Esophagus squamous epithelium (tissue), 5 donors: ENCODE measurements around the gene SLC17A1. TPM values are rescaled to one million over a fixed set of nuclear protein-coding genes. Genes with fewer than 3 reads are reported as not detected.
A peak's percentile ranks its signal among the peaks of the same experiment; 100 is the strongest.

Source experiments
- DNase-seq: peaks from one replicate; lab custom pipeline; 2025; lab: John Stamatoyannopoulos, UW
- H3K27ac ChIP-seq, 4 donors: fragments of 200-600 bp; sonication (generic); one replicate each; pipeline ENCODE4 v1.5.1; 2016 to 2019; ENCODE audit warnings: mild to moderate bottlenecking in 1 of 4
- H3K27me3 ChIP-seq, 4 donors: fragments of 200-600 bp; sonication (generic); 1 replicate in 3 of 4; 2 replicates in 1 of 4; pipeline versions ENCODE4 v1.5.1 to v1.6.0; 2017 to 2021; ENCODE audit warnings: antibody characterized with exemption in 1 of 4
- H3K36me3 ChIP-seq, 3 donors: fragments of 200-600 bp; sonication (generic); one replicate each; pipeline ENCODE4 v1.5.1; 2016 to 2019
- H3K4me1 ChIP-seq, 3 donors: fragments of 200-600 bp; sonication (generic); one replicate each; pipeline ENCODE4 v1.5.1; 2017 to 2019
- H3K4me3 ChIP-seq, 4 donors: fragments of 200-600 bp; sonication (generic); 1 replicate in 3 of 4; 2 replicates in 1 of 4; pipeline ENCODE4 v1.5.1; 2016 to 2019; ENCODE audit warnings: mild to moderate bottlenecking in 2 of 4, moderate library complexity in 1 of 4
- H3K9me3 ChIP-seq, 3 donors: fragments of 200-600 bp; sonication (generic); one replicate each; pipeline ENCODE4 v1.5.1; 2016 to 2019
- CTCF ChIP-seq, 6 experiments: fragments of 450-650 bp in 4 of 6; fragments of 200-600 bp in 2 of 6; sonication (generic) in 2 of 6; IDR thresholded peaks; one replicate each; pipeline ENCODE4 v1.5.1; 2016 to 2019; ENCODE audit warnings: antibody characterized with exemption in 6 of 6, mild to moderate bottlenecking in 4 of 6, moderate library complexity in 4 of 6
- POLR2A ChIP-seq, 4 donors: fragments of 450-650 bp; IDR thresholded peaks; one replicate each; pipeline ENCODE4 v1.6.1; 2017; ENCODE audit warnings: antibody characterized with exemption in 4 of 4, mild to moderate bottlenecking in 4 of 4, moderate library complexity in 3 of 4
- WGBS, 2 donors: methylation state at CpG; one replicate each; pipeline ENCODE4 v1.1.5; 2018; 5-methylcytosine and 5-hydroxymethylcytosine counted together
- intact Hi-C: fragments of 100-400 bp; cut with DNase I; formaldehyde crosslinking; loops from one replicate; pipeline ENCODE4 v1.15.0; 2022
- total RNA-seq, 4 donors: library from RNA; depleted of rRNA; stranded (reverse); fragments of >200 nt; gene quantifications; one replicate each; pipeline ENCODE4 v1.1.0, GENCODE V29; 2016
- donor health status: DM: yes; HTN: yes; CAD: no.

The SLC17A1 gene
- total RNA-seq, 4 donors from 2014 or later: not detected

- H3K36me3 ChIP-seq: no peaks in the 10 kb centered on the region
- no peaks in the 10 kb centered on the region for H3K9me3 ChIP-seq
- DNase-seq: no peak
- TF ChIP-seq POLR2A (IDR thresholded peaks at IDR 0.05) (no peak), CTCF (IDR thresholded peaks at IDR 0.05) (no peak)
- intact Hi-C loops: no loop called here
- no peak overlapping the region for H3K27ac ChIP-seq
- H3K27me3 ChIP-seq: peaks cover 0 to 2% (median 0%) of the 10 kb centered on the region in 4 donors
- H3K4me1 ChIP-seq: no peaks in the 10 kb centered on the region
- 82 to 89% methylated on average over 2 of the region's 2 CpGs for WGBS, 2 donors
- H3K4me3 ChIP-seq: no peak overlapping the region
These were observed 37.1 kb downstream of the SLC17A1 start for GRCh38 chr6:25794784-25795183.

- no peaks in the 10 kb centered on the region for H3K36me3 ChIP-seq
- no peaks in the 10 kb centered on the region for H3K9me3 ChIP-seq
- intact Hi-C loops: no loop called here
- TF ChIP-seq POLR2A (IDR thresholded peaks at IDR 0.05) (no peak), CTCF (IDR thresholded peaks at IDR 0.05) (no peak)
- H3K27me3 ChIP-seq: no peaks in the 10 kb centered on the region
- H3K27ac ChIP-seq: no peak overlapping the region
- no peak overlapping the region for H3K4me3 ChIP-seq
- 79 to 91% methylated on average over 1 of the region's 1 CpG for WGBS, 2 donors
- DNase-seq: no peak
- no peaks in the 10 kb centered on the region for H3K4me1 ChIP-seq
These were observed 37.9 kb downstream of the SLC17A1 start for GRCh38 chr6:25793970-25794369.

- H3K27me3 ChIP-seq: no peaks in the 10 kb centered on the region
- no peak overlapping the region for H3K27ac ChIP-seq
- 73 to 78% methylated on average over 3 to 4 of the region's 4 CpGs for WGBS, 2 donors
- no peak for DNase-seq
- H3K4me1 ChIP-seq: no peaks in the 10 kb centered on the region
- H3K36me3 ChIP-seq: no peaks in the 10 kb centered on the region
- intact Hi-C loops: no loop called here
- TF ChIP-seq POLR2A (IDR thresholded peaks at IDR 0.05) (no peak), CTCF (IDR thresholded peaks at IDR 0.05) (no peak)
- no peak overlapping the region for H3K4me3 ChIP-seq
- no peaks in the 10 kb centered on the region for H3K9me3 ChIP-seq
These were observed 39.8 kb downstream of the SLC17A1 start for GRCh38 chr6:25792016-25792415.

GRCh38 chr6:25789475-25789874 lies 42.4 kb downstream of the SLC17A1 start:
- Histone ChIP-seq H3K36me3 (no peaks in the 10 kb centered on the region), H3K4me1 (no peaks in the 10 kb centered on the region), H3K27ac (no peak overlapping the region), H3K4me3 (no peak overlapping the region), H3K9me3 (no peaks in the 10 kb centered on the region), H3K27me3 (no peaks in the 10 kb centered on the region)
- intact Hi-C loops: no loop called here
- WGBS, 2 donors: 78% methylated on average over 2 of the region's 2 CpGs
- DNase-seq: no peak
- no peak for TF ChIP-seq CTCF (IDR thresholded peaks at IDR 0.05)
- no peak for TF ChIP-seq POLR2A (IDR thresholded peaks at IDR 0.05)

- Histone ChIP-seq H3K27me3 (no peaks in the 10 kb centered on the region), H3K36me3 (no peaks in the 10 kb centered on the region), H3K4me1 (no peaks in the 10 kb centered on the region), H3K4me3 (no peak overlapping the region), H3K9me3 (no peaks in the 10 kb centered on the region), H3K27ac (no peak overlapping the region)
- TF ChIP-seq CTCF (IDR thresholded peaks at IDR 0.05) (peak in 5 of 6 experiments; percentile 25 to 49 (median 33)), POLR2A (IDR thresholded peaks at IDR 0.05) (no peak)
- intact Hi-C loops: no loop called here
- WGBS, 2 donors: 52 to 61% methylated on average over 4 of the region's 4 CpGs
- DNase-seq: no peak
These were observed 43.4 kb downstream of the SLC17A1 start for GRCh38 chr6:25788305-25788922.
